Fibroblast of lung (primary cell): ENCODE measurements around the gene SMIM13. TPM values are rescaled to one million over a fixed set of nuclear protein-coding genes. Genes with fewer than 3 reads are reported as not detected.

ENCODE experiments used
- DNase-seq, 2 donors: peaks; one replicate each; pipeline versions ENCODE4 v3.0.0 to v3.0.0-alpha.2; 2010; ENCODE audit warnings: low read depth in 2 of 2
- H2AFZ ChIP-seq: 2 replicates; pipeline ENCODE4 v1.5.1; 2012; ENCODE audit warnings: low read length, control low read depth, inconsistent platforms
- H3K27ac ChIP-seq: 2 replicates; pipeline ENCODE4 v1.5.1; 2011; ENCODE audit warnings: low read length, control low read depth; ENCODE audit not compliant: insufficient read depth
- H3K27me3 ChIP-seq: 2 replicates; pipeline ENCODE4 v1.5.1; 2011; ENCODE audit warnings: mild to moderate bottlenecking, low read length; ENCODE audit not compliant: control insufficient read depth, insufficient read depth
- H3K36me3 ChIP-seq: 2 replicates; pipeline ENCODE4 v1.5.1; 2011; ENCODE audit warnings: low read length; ENCODE audit not compliant: control insufficient read depth, insufficient read depth
- H3K4me1 ChIP-seq: 2 replicates; pipeline ENCODE4 v1.5.1; 2011; ENCODE audit warnings: low read length; ENCODE audit not compliant: control insufficient read depth, insufficient read depth; ENCODE audit errors: extremely low read depth
- H3K4me2 ChIP-seq: 2 replicates; pipeline ENCODE4 v1.5.1; 2011; ENCODE audit warnings: low read length, control low read depth; ENCODE audit not compliant: insufficient read depth; ENCODE audit errors: extremely low read depth
- H3K4me3 ChIP-seq, 4 experiments: fragments of 200-600 bp in 1 of 4; sonication (generic) in 1 of 4; replicated peaks in 1 of 4; 2 replicates each; pipeline ENCODE4 v1.5.1; 2011 to 2016; ENCODE audit warnings: low read length in 4 of 4, low read depth in 3 of 4, mild to moderate bottlenecking in 3 of 4, control low read depth in 2 of 4, inconsistent platforms in 1 of 4, mixed read lengths in 1 of 4; ENCODE audit not compliant: insufficient read depth in 1 of 4; ENCODE audit errors: control extremely low read depth in 1 of 4
- H3K79me2 ChIP-seq: 2 replicates; pipeline ENCODE4 v1.5.1; 2012; ENCODE audit warnings: mild to moderate bottlenecking, low read length, inconsistent platforms; ENCODE audit not compliant: control insufficient read depth, insufficient read depth
- H3K9ac ChIP-seq: 2 replicates; pipeline ENCODE4 v1.5.1; 2011; ENCODE audit warnings: mild to moderate bottlenecking, low read length, control low read depth; ENCODE audit not compliant: insufficient read depth
- H3K9me3 ChIP-seq: 2 replicates; pipeline ENCODE4 v1.5.1; 2012; ENCODE audit warnings: low read depth, low read length; ENCODE audit not compliant: control insufficient read depth, insufficient read depth
- H4K20me1 ChIP-seq: 2 replicates; pipeline ENCODE4 v1.5.1; 2011; ENCODE audit warnings: low read length; ENCODE audit not compliant: control insufficient read depth, insufficient read depth; ENCODE audit errors: extremely low read depth
- EZH2 ChIP-seq: IDR thresholded peaks from 2 replicates; pipeline ENCODE4 v1.5.1; 2012; ENCODE audit warnings: low read length, control low read depth, mild to moderate bottlenecking; ENCODE audit errors: missing control alignments
- polyA minus RNA-seq: library from RNA; depleted of rRNA, polyadenylated mRNA; stranded (reverse); fragments of >200 nt; gene quantifications from 2 replicates; pipeline ENCODE4 v1.2.3, GENCODE V29; 2011; ENCODE audit warnings: low replicate concordance
- polyA plus RNA-seq, 2 donors: library from polyadenylated mRNA; depleted of rRNA in 1 of 2; stranded (reverse) in 1 of 2; unstranded in 1 of 2; fragments of >200 nt; gene quantifications; 2 replicates each; pipeline ENCODE4 v1.2.1, GENCODE V29; 2011 to 2012; ENCODE audit warnings: missing spikeins in 1 of 2
- total RNA-seq: library from RNA; depleted of rRNA; stranded (reverse); fragments of >200 nt; gene quantifications from 2 replicates; pipeline ENCODE4 v1.2.1, GENCODE V29; 2014
- TF ChIP-seq, protein P1 (sequence below), 2 donors: IDR thresholded peaks in 1 of 2; conservative IDR thresholded peaks in 1 of 2; 1 replicate in 1 of 2; 2 replicates in 1 of 2; pipeline ENCODE4 v1.5.1; 2011 to 2012; ENCODE audit warnings: low read length in 2 of 2, control low read depth in 1 of 2, inconsistent platforms in 1 of 2, low read depth in 1 of 2, mild to moderate bottlenecking in 1 of 2

SMIM13 gene
- total RNA-seq (6.7 and 7.4 TPM in 2 replicates), polyA plus RNA-seq (4.6 and 6.9 TPM in 2 replicates), polyA minus RNA-seq (0.26 TPM in 1 of 2 replicates, not detected in the other)
- 6.8 and 8.7 TPM in 2 replicates for polyA plus RNA-seq (2012)

DNA sequence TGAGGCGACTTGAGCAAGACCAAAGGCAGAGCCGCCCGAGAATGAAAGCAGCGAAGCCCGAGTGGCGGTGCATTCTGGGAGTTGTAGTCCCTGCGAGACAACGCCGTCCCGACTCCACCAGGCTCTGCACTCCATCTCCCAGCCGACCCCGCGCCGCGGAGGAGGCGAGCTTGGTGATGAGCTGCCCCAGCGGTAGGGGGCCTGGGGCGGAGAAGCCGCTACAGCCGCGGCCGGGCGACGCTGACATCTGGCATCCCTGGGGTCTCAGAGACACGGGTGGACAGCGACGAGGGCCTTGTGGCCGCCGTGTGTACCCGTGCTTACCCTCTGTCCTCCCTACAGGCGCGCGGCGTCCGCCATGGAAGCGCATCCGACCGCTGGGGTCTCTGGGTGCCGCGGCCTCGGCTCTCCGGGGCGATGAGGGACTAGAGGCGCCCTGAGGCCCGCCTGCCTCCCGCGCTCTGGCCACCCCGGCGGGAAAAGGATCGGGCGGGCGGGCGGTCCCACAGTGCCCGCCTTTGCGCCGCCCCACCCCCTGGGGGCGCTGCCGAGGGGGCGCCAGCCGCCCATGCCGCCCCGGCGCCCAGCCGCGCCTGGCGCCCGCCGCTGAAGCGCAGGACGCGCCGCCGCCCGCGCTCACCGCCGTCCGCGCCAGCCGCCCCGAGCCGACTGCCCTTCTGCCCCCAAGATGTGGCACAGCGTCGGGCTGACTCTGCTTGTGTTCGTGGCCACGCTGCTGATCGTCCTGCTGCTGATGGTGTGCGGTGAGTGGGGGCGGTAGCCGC, at the start of gene SMIM13:
Gene SMIM13 (plus strand): TSS at position 209 of the 785 bp plus-strand sequence. CDS start 480 bp downstream, at position 689.
- peak within 1 kb of the TSS; percentile 99 for H2AFZ ChIP-seq
- H3K27me3 ChIP-seq = no peaks in the 10 kb centered on the region
- DNase-seq = peak; percentile 98
- H3K9ac ChIP-seq = peak within 1 kb of the TSS; percentile 99
- peak within 1 kb of the TSS; percentile 95 for H3K4me2 ChIP-seq
- TF ChIP-seq EZH2 = no peak
- TF ChIP-seq, protein P1, sequence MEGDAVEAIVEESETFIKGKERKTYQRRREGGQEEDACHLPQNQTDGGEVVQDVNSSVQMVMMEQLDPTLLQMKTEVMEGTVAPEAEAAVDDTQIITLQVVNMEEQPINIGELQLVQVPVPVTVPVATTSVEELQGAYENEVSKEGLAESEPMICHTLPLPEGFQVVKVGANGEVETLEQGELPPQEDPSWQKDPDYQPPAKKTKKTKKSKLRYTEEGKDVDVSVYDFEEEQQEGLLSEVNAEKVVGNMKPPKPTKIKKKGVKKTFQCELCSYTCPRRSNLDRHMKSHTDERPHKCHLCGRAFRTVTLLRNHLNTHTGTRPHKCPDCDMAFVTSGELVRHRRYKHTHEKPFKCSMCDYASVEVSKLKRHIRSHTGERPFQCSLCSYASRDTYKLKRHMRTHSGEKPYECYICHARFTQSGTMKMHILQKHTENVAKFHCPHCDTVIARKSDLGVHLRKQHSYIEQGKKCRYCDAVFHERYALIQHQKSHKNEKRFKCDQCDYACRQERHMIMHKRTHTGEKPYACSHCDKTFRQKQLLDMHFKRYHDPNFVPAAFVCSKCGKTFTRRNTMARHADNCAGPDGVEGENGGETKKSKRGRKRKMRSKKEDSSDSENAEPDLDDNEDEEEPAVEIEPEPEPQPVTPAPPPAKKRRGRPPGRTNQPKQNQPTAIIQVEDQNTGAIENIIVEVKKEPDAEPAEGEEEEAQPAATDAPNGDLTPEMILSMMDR (conservative IDR thresholded peaks at IDR 0.05 in 1 of 2, IDR thresholded peaks at IDR 0.05 in 1 of 2; ENCODE audit: low read depth in 1 of 2, low read length in 2 of 2) = peak; percentile 21 to 24
- no peaks in the 10 kb centered on the region for H3K36me3 ChIP-seq
- peaks cover 2% of the 10 kb centered on the region for H3K4me1 ChIP-seq
- peak within 1 kb of the TSS; percentile 98 for H3K27ac ChIP-seq
- H4K20me1 ChIP-seq = no peaks in the 10 kb centered on the region
- H3K9me3 ChIP-seq = no peaks in the 10 kb centered on the region
- H3K79me2 ChIP-seq = peaks cover 42% of the 10 kb centered on the region
- H3K4me3 ChIP-seq = peak within 1 kb of the TSS; percentile 88 to 95 (median 92)

DNA sequence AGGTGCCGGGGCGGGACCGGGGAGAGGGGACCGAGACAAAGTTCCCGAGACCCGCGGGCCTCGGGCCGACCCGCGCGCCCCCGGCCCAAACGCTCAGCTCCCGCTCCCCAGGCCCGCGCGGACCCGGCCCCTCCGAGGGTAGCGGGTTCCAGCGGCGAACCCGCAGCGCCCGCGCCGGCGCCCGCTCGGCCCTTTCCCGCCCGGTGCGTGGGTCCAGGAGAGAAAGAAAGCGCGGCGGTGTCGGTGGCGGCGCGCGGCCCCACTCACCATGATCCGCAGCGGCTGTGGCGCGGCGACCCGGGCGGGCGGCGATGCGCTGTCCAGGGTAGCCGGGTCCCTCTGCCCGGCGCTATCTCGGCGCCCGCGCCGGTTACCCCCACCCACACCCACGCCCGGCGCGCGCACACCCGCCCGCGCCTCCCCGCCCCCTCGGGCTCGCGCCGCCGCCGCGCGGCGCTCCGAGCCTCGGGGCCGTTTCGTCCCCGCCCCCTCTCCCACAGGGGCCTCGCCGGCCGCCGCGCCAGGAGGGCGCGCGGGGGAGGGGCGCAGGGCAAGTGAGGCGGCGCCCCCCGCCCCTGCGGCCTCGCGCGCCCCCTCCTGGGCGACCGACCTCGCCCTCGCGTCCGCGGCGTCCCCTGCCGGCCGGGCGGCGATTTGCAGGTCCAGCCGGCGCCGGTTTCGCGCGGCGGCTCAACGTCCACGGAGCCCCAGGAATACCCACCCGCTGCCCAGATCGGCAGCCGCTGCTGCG, 49.5 kb upstream of the SMIM13 start, which contains the start of gene ELOVL2:
Gene ELOVL2 (minus strand): TSS at position 345 of the 751 bp plus-strand sequence. CDS start 75 bp downstream, at position 270.
- Histone ChIP-seq H3K4me3 (peak within 1 kb of the TSS; percentile 37 to 59 (median 58)), H3K9me3 (no peaks in the 10 kb centered on the region), H3K27ac (no peak within 1 kb of the TSS), H3K4me2 (peak within 1 kb of the TSS; percentile 59), H2AFZ (peak within 1 kb of the TSS; percentile 21), H3K4me1 (no peaks in the 10 kb centered on the region), H3K27me3 (peaks cover 11% of the 10 kb centered on the region), H3K9ac (peak within 1 kb of the TSS; percentile 23), H3K79me2 (no peaks in the 10 kb centered on the region), H4K20me1 (no peaks in the 10 kb centered on the region), H3K36me3 (no peaks in the 10 kb centered on the region)
- peak; percentile 37 to 54 for DNase-seq
- no peak for TF ChIP-seq EZH2
- TF ChIP-seq, protein P1 (conservative IDR thresholded peaks at IDR 0.05 in 1 of 2, IDR thresholded peaks at IDR 0.05 in 1 of 2; ENCODE audit: low read depth in 1 of 2, low read length in 2 of 2) = peak; percentile 43 to 48

DNA sequence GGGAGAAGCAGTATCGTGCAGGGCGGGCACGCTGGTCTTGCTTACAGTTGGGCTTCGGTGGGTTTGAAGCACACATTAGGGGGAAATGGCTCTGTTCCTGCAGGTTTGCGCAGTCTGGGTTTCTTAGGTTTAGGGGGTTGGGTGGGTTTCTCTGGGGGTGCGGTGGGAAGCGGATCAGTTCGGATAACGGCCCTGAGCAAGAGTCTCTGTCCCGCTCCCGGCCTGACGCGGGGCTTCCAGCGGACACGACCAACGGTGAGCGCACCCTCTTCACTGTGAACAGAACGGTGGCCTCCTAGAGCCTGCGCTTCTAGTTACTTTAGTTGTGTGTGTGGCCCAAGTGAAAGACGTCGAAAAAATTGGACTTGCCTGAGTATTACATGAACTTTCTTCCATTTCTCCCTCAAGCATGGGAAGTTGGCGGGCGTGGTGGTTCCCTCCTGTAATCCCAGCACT, 48.9 kb upstream of the SMIM13 start:
- H3K27me3 ChIP-seq = peaks cover 11% of the 10 kb centered on the region
- H3K4me2 ChIP-seq = peak overlapping the region; percentile 59
- no peak overlapping the region for H2AFZ ChIP-seq
- peak overlapping the region; percentile 37 to 59 (median 50) for H3K4me3 ChIP-seq
- no peaks in the 10 kb centered on the region for H3K36me3 ChIP-seq
- no peaks in the 10 kb centered on the region for H4K20me1 ChIP-seq
- TF ChIP-seq EZH2 = no peak
- TF ChIP-seq, protein P1 (conservative IDR thresholded peaks at IDR 0.05 in 1 of 2, IDR thresholded peaks at IDR 0.05 in 1 of 2; ENCODE audit: low read depth in 1 of 2, low read length in 2 of 2) = no peak
- no peak for DNase-seq
- H3K4me1 ChIP-seq = no peaks in the 10 kb centered on the region
- no peak overlapping the region for H3K27ac ChIP-seq
- H3K9me3 ChIP-seq = no peaks in the 10 kb centered on the region
- no peak overlapping the region for H3K9ac ChIP-seq
- no peaks in the 10 kb centered on the region for H3K79me2 ChIP-seq
